K562 (cell line): Measurements from ENCODE around the gene SHOX. TPM values are rescaled to one million over a fixed set of nuclear protein-coding genes. Genes with fewer than 3 reads are reported as not detected.

Experiments
- ATAC-seq: fragments of 200-7000 bp; cut with Tn5 transposase; 3 replicates; pipeline ENCODE4 v1.9.1; 2020; ENCODE audit warnings: moderate library complexity
- BruUV-seq: library from RNA; stranded (reverse); fragments of 400-500 nt; replicated peaks from 2 replicates; lab custom pipeline; 2021; lab: Mats Ljungman, UMichigan
- CTCF ChIA-PET: fragments of 300-600 bp; formaldehyde crosslinking; extraction: SDS; loops from one replicate; lab custom pipeline; 2021; ENCODE audit warnings: low intra/inter-chr PET ratio; lab: Yijun Ruan, JAX
- POLR2A ChIA-PET: fragments of 300-600, 350-650 bp; sonication (Branson Sonifier 250); formaldehyde crosslinking; extraction: SDS; loops from one replicate; lab custom pipeline; 2021; ENCODE audit warnings: antibody characterized with exemption, inconsistent platforms; lab: Yijun Ruan, JAX
- DNase-seq, 4 experiments: peaks; one replicate each; pipeline versions ENCODE4 v3.0.0 to v3.0.0-alpha.2; 2011 to 2018; ENCODE audit warnings: low spot score in 3 of 4, mixed read lengths in 3 of 4; ENCODE audit errors: extremely low read depth in 1 of 4
- FAIRE-seq: peaks from 2 replicates; lab custom pipeline; 2011; peaks lifted over from hg19 to GRCh38; lab: Jason Lieb, UNC
- H2AFZ ChIP-seq: 2 replicates; pipeline ENCODE4 v1.6.0; 2011; ENCODE audit warnings: low read depth, low read length, control low read depth, inconsistent platforms
- H3K27ac ChIP-seq: fragments of 200-600 bp; 3 replicates; pipeline ENCODE4 v1.8.0; 2011; ENCODE audit warnings: low read depth, mild to moderate bottlenecking, control low read depth, inconsistent platforms, low read length, moderate library complexity, mixed read lengths; ENCODE audit errors: extremely low read depth
- H3K27me3 ChIP-seq, 2 experiments: fragments of 300-600 bp in 1 of 2; 2 replicates in 1 of 2; 3 replicates in 1 of 2; pipeline versions ENCODE4 v1.6.0 to v1.8.0; 2011; ENCODE audit warnings: inconsistent platforms in 2 of 2, low read length in 2 of 2, mild to moderate bottlenecking in 1 of 2, mixed read lengths in 1 of 2, moderate library complexity in 1 of 2; ENCODE audit not compliant: control insufficient read depth in 2 of 2, insufficient read depth in 2 of 2
- H3K36me3 ChIP-seq: fragments of 300-600 bp; 3 replicates; pipeline ENCODE4 v1.8.0; 2011; ENCODE audit warnings: mild to moderate bottlenecking, low read length, inconsistent platforms; ENCODE audit not compliant: control insufficient read depth, insufficient read depth
- H3K4me1 ChIP-seq, 2 experiments: fragments of 200-600 bp in 1 of 2; replicated peaks in 1 of 2; 2 replicates in 1 of 2; 3 replicates in 1 of 2; pipeline versions ENCODE4 v1.5.1 to v1.8.0; 2011; ENCODE audit warnings: inconsistent platforms in 2 of 2, low read length in 2 of 2, mild to moderate bottlenecking in 1 of 2, mixed read lengths in 1 of 2, moderate library complexity in 1 of 2; ENCODE audit not compliant: control insufficient read depth in 2 of 2, insufficient read depth in 2 of 2
- H3K4me2 ChIP-seq: 2 replicates; pipeline ENCODE4 v1.6.1; 2011; ENCODE audit warnings: low read length, control low read depth, inconsistent platforms, mixed read lengths; ENCODE audit not compliant: insufficient read depth
- H3K4me3 ChIP-seq: fragments of 200-600 bp; sonication (generic), shearing (Covaris generic); 2 replicates; pipeline ENCODE4 v1.5.1; 2016; ENCODE audit warnings: control low read depth, inconsistent platforms
- H3K79me2 ChIP-seq: fragments of 200-600 bp; 3 replicates; pipeline ENCODE4 v1.8.0; 2011; ENCODE audit warnings: low read length, inconsistent platforms; ENCODE audit not compliant: control insufficient read depth, insufficient read depth
- H3K9ac ChIP-seq, 2 experiments: 2 replicates each; pipeline versions ENCODE4 v1.6.0 to v1.6.1; 2011; ENCODE audit warnings: low read depth in 2 of 2, low read length in 2 of 2, control low read depth in 1 of 2, inconsistent platforms in 1 of 2, mild to moderate bottlenecking in 1 of 2, mixed read lengths in 1 of 2; ENCODE audit not compliant: insufficient read depth in 1 of 2
- H3K9me1 ChIP-seq: one replicate; pipeline ENCODE4 v1.6.0; 2011; ENCODE audit warnings: inconsistent platforms, mild to moderate bottlenecking, low read length, moderate library complexity; ENCODE audit not compliant: control insufficient read depth, insufficient read depth
- H3K9me3 ChIP-seq: replicated peaks from 2 replicates; pipeline ENCODE4 v1.5.1; 2011; ENCODE audit warnings: low read depth, low read length, inconsistent platforms; ENCODE audit not compliant: control insufficient read depth, insufficient read depth
- H4K20me1 ChIP-seq: replicated peaks from 2 replicates; pipeline ENCODE4 v1.6.1; 2011; ENCODE audit warnings: low read length, inconsistent platforms, mixed read lengths; ENCODE audit not compliant: control insufficient read depth, insufficient read depth
- ASH1L ChIP-seq: fragments of 450-650 bp; IDR thresholded peaks from 2 replicates; pipeline ENCODE4 v1.6.1; 2018; ENCODE audit warnings: borderline replicate concordance, mild to moderate bottlenecking, low read depth; ENCODE audit not compliant: partially characterized antibody
- CBX8 ChIP-seq: fragments of 200-600 bp; sonication (generic); IDR thresholded peaks from 2 replicates; pipeline ENCODE4 v1.6.1; 2012; ENCODE audit warnings: borderline replicate concordance, mixed run types, low read depth, mild to moderate bottlenecking, moderate library complexity, mixed read lengths, low read length, control low read depth, inconsistent platforms; ENCODE audit not compliant: poor library complexity, severe bottlenecking; ENCODE audit errors: extremely low read depth
- EHMT2 ChIP-seq: fragments of 450-650 bp; IDR thresholded peaks from 2 replicates; pipeline ENCODE4 v1.6.1; 2018; ENCODE audit warnings: antibody characterized with exemption
- FOXM1 ChIP-seq, 2 experiments: fragments of 450-650 bp in 1 of 2; sonication (generic) in 1 of 2; formaldehyde crosslinking in 1 of 2; IDR thresholded peaks; 2 replicates each; pipeline versions ENCODE4 v1.6.1 to v1.9.0; 2017 to 2022; ENCODE audit warnings: low read depth in 2 of 2, mild to moderate bottlenecking in 2 of 2, missing genetic modification reagents in 1 of 2, moderate library complexity in 1 of 2
- HDGF ChIP-seq: fragments of 450-650 bp; IDR thresholded peaks from 2 replicates; pipeline ENCODE4 v1.6.1; 2016
- KDM4B ChIP-seq, 2 experiments: fragments of 450-650 bp in 1 of 2; sonication (generic) in 1 of 2; IDR thresholded peaks; 2 replicates each; pipeline ENCODE4 v1.6.1; 2016 to 2017; ENCODE audit warnings: borderline replicate concordance in 2 of 2, antibody characterized with exemption in 1 of 2, low read depth in 1 of 2, mild to moderate bottlenecking in 1 of 2
- MED1 ChIP-seq: sonication (generic); formaldehyde crosslinking; IDR thresholded peaks from 2 replicates; pipeline ENCODE4 v1.8.1; 2023; ENCODE audit warnings: missing genetic modification reagents, borderline replicate concordance
- NCOA2 ChIP-seq, 2 experiments: fragments of 450-650 bp; IDR thresholded peaks; 2 replicates each; pipeline ENCODE4 v1.6.1; 2018; ENCODE audit warnings: mild to moderate bottlenecking in 2 of 2, moderate library complexity in 1 of 2; ENCODE audit not compliant: partially characterized antibody in 2 of 2
- NUFIP1 ChIP-seq: fragments of 450-650 bp; IDR thresholded peaks from 2 replicates; pipeline ENCODE4 v1.6.1; 2018; ENCODE audit not compliant: partially characterized antibody
- RAD51 ChIP-seq: fragments of 450-650 bp; IDR thresholded peaks from 2 replicates; pipeline ENCODE4 v1.7.1; 2016; ENCODE audit warnings: low read depth, mild to moderate bottlenecking, borderline replicate concordance
- SMARCA4 ChIP-seq: fragments of 450-650 bp; IDR thresholded peaks from 2 replicates; pipeline ENCODE4 v1.6.1; 2016
- ZNF175 ChIP-seq: fragments of 200-800 bp; sonication (Bioruptor generic); IDR thresholded peaks from 2 replicates; pipeline ENCODE4 v1.6.1; 2016; ENCODE audit warnings: low read depth, mild to moderate bottlenecking, missing genetic modification characterization, missing compliant biosample characterization
- ZNF41 ChIP-seq: fragments of 250-450 bp; sonication (Bioruptor Pico); conservative IDR thresholded peaks from 2 replicates; pipeline ENCODE4 v1.4.0; 2020; ENCODE audit warnings: mild to moderate bottlenecking
- WGBS: fragments of 100-300 bp; shearing (Covaris generic); methylation state at CpG from one replicate; pipeline ENCODE4 v1.1.6; 2016; ENCODE audit warnings: low coverage, mixed read lengths; ENCODE audit not compliant: insufficient coverage; ENCODE audit errors: missing lambda C conversion rate; 5-methylcytosine and 5-hydroxymethylcytosine counted together
- in situ Hi-C: fragments of 300-500 bp; cut with MboI; formaldehyde crosslinking; loops from 4 replicates; pipeline ENCODE4 v1.15.0; 2018; ENCODE audit warnings: inconsistent platforms, mixed read lengths
- intact Hi-C: fragments of 100-400 bp; cut with micrococcal nuclease; formaldehyde crosslinking; loops from 2 replicates; pipeline ENCODE4 v1.14.2; 2022
- polyA plus RNA-seq, 8 experiments: library from polyadenylated mRNA; depleted of rRNA in 4 of 8; stranded (reverse) in 5 of 8; unstranded in 3 of 8; fragments of >200 nt; fragmentation: Nextera tagmentation in 2 of 8; fragmentation: Illumina TruSeq in 1 of 8; extraction: Ambion mirVana in 2 of 8; extraction: Trizol in 1 of 8; gene quantifications; 2 replicates each; pipeline versions ENCODE4 v1.2.1 to v1.2.3, GENCODE V29; 2011 to 2014; ENCODE audit warnings: inconsistent platforms in 1 of 8, missing spikeins in 1 of 8
- total RNA-seq, 7 experiments: library from RNA; depleted of rRNA in 6 of 7; stranded (reverse); fragments of >200 nt in 6 of 7; fragmentation: Illumina TruSeq in 2 of 7; extraction: Trizol in 2 of 7; gene quantifications; 2 replicates each; pipeline versions ENCODE4 v1.2.1 to v1.2.3, GENCODE V29; 2011 to 2021; ENCODE audit warnings: low replicate concordance in 1 of 7

SHOX gene
- total and polyA plus RNA-seq, 9 of the 15 experiments (the other 6 are each of a cell fraction or from before 2014, with no cell fraction given) = not detected

DNA sequence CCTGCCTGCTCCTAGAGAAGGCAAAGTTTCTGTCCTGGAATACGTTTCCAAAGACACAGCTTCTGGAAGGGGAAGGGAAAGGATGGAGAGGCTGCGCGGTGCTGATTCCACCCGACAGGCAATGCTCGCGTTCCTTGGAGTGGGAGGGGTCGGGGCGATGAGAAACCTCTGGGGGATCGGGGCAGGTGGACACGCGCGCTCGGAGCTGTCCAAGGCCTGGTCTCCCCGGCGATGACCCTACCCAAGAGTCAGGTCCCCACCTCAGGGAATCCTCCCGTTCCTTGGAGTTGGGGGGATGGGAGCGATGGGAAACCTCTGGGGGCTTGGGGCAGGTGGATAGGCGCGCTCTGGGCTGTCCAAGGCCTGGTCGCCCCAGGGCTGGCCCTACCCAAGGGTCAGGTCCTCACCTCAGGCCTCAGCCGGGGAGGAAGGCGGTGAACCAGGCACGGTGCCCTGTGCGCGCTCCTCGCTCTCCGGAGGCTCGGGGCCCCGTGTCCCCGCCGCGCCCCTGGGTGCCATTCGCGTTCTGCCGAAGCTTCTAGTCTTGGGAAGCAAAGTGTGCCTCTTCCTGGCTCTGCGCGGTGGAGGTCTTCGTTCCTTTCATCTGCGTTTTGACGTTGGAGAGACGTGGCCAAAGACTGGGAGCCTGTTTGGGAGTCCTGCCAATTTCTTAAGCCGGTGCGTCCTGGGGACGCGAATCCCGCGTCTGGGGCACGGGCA lies 10.6 kb upstream of the SHOX start:
- H3K4me3 ChIP-seq = no peak overlapping the region
- no peaks in the 10 kb centered on the region for H4K20me1 ChIP-seq
- no peaks in the 10 kb centered on the region for H3K27me3 ChIP-seq
- ChIA-PET POLR2A (no interaction called here), CTCF (no interaction called here)
- H3K27ac ChIP-seq = no peak overlapping the region
- H3K79me2 ChIP-seq = no peaks in the 10 kb centered on the region
- no peak overlapping the region for H2AFZ ChIP-seq
- no peaks in the 10 kb centered on the region for H3K36me3 ChIP-seq
- intact Hi-C loops = no loop called here
- H3K4me2 ChIP-seq = no peak overlapping the region
- peak in 1 of 4 experiments; percentile 1 for DNase-seq
- WGBS = 11% methylated on average over 36 of the region's 48 CpGs
- no peak for TF ChIP-seq HDGF
- no peak for TF ChIP-seq NCOA2 (IDR thresholded peaks at IDR 0.05; ENCODE audit: partially characterized antibody in 2 of 2)
- TF ChIP-seq NUFIP1 = no peak
- TF ChIP-seq, all 486 proteins: peak for 0
- Histone ChIP-seq H3K9ac (no peak overlapping the region), H3K9me1 (no peaks in the 10 kb centered on the region), H3K4me1 (no peaks in the 10 kb centered on the region), H3K9me3 (no peaks in the 10 kb centered on the region)
- FAIRE-seq (no peak), ATAC-seq (no peak)
- no TSS peak for BruUV-seq
- in situ Hi-C loops = no loop called here

DNA sequence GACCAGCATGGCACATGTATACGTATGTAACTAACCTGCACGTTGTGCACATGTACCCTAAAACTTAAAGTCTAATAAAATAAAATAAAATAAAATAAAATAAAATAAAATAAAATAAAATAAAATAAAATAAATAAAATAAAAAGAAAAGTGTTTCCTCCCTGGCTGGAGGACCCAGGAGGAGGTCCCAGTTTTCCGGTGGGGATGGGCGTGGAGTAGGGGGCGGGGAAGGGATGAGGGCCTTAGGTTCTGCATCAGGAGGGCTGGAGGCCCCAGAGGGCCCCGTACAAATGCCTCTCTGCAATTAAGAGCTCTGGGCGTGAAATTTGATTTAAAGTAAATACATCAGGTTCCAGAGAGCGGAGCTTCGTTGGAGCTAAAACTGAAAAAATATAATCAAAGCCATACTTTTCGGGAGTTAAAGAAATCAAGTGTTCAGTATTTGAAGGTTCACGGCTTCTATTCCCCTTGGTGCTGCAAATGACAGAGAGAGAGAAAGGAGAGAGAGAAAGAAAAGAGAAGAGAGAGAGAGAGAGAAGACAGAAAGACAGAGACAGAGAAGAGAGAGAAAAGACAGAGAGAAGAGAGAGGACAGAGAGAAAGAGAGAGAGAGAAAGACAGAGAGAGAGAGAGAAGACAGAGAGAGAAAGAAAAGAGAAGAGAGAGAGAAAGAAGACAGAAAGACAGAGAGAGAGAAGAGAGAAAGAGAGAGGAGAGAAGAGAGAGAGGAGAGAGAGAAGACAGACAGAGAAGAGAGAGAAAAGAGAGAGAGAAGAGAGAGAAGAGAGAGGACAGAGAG lies 8.7 kb upstream of the SHOX start:
- intact Hi-C loops (no loop called here), in situ Hi-C loops (no loop called here)
- Histone ChIP-seq H3K27ac (no peak overlapping the region), H3K27me3 (no peaks in the 10 kb centered on the region), H3K4me1 (no peaks in the 10 kb centered on the region), H3K9me1 (no peaks in the 10 kb centered on the region), H3K36me3 (no peaks in the 10 kb centered on the region), H3K9ac (no peak overlapping the region), H4K20me1 (no peaks in the 10 kb centered on the region), H3K79me2 (no peaks in the 10 kb centered on the region), H3K9me3 (no peaks in the 10 kb centered on the region), H2AFZ (no peak overlapping the region), H3K4me3 (no peak overlapping the region), H3K4me2 (no peak overlapping the region)
- ChIA-PET POLR2A (no interaction called here), CTCF (no interaction called here)
- DNase-seq (no peak), FAIRE-seq (no peak), ATAC-seq (no peak)
- 4% methylated on average over 5 of the region's 11 CpGs for WGBS
- no TSS peak for BruUV-seq
- TF ChIP-seq FOXM1 (IDR thresholded peaks at IDR 0.05; ENCODE audit: low read depth) (no peak), FOXM1 (CRISPR knock-in tag; IDR thresholded peaks at IDR 0.05; ENCODE audit: low read depth) (no peak), KDM4B (IDR thresholded peaks at IDR 0.05; ENCODE audit: borderline replicate concordance in 2 of 2, low read depth in 1 of 2) (no peak), EHMT2 (no peak), ZNF41 (CRISPR knock-in tag) (no peak), MED1 (CRISPR knock-in tag) (no peak), ZNF175 (CRISPR knock-in tag) (no peak), RAD51 (no peak), CBX8 (no peak), SMARCA4 (no peak), ASH1L (no peak)
